SU-DHL-6 (cell line): ENCODE results near the gene KMT2A.

Experiments used
- H2AFZ ChIP-seq: fragments of 200-600 bp; sonication (generic); 2 replicates; pipeline ENCODE4 v1.6.1; 2014; ENCODE audit warnings: low read depth, mild to moderate bottlenecking, moderate library complexity, mixed read lengths, antibody characterized with exemption, low read length; ENCODE audit not compliant: severe bottlenecking
- H3F3A ChIP-seq: fragments of 200-600 bp; shearing (Covaris generic); 2 replicates; pipeline ENCODE4 v1.6.0; 2016; ENCODE audit warnings: antibody characterized with exemption, mild to moderate bottlenecking; ENCODE audit not compliant: insufficient read depth
- H3K27ac ChIP-seq: fragments of 200-600 bp; sonication (generic); 2 replicates; pipeline ENCODE4 v1.5.1; 2016; ENCODE audit warnings: low read depth, mild to moderate bottlenecking, low read length, moderate library complexity, mixed read lengths
- H3K27me3 ChIP-seq: fragments of 200-600 bp; sonication (generic), shearing (Covaris generic); 2 replicates; pipeline ENCODE4 v1.6.0; 2014; ENCODE audit warnings: mild to moderate bottlenecking, low read length
- H3K36me3 ChIP-seq: fragments of 200-600 bp; sonication (generic); 2 replicates; pipeline ENCODE4 v1.6.1; 2014; ENCODE audit warnings: mild to moderate bottlenecking, low read length, mixed read lengths
- H3K4me2 ChIP-seq: fragments of 300-600, 200-600 bp; shearing (Covaris generic), sonication (generic); 2 replicates; pipeline ENCODE4 v1.6.0; 2014; ENCODE audit warnings: low read length, low read depth, mild to moderate bottlenecking; ENCODE audit not compliant: poor library complexity, severe bottlenecking
- H3K4me3 ChIP-seq: fragments of 200-600 bp; sonication (generic); 2 replicates; pipeline ENCODE4 v1.5.1; 2014; ENCODE audit warnings: antibody characterized with exemption, low read length, mild to moderate bottlenecking, mixed read lengths; ENCODE audit not compliant: insufficient read depth, poor library complexity, severe bottlenecking
- H3K79me2 ChIP-seq: fragments of 200-600 bp; sonication (generic); 2 replicates; pipeline ENCODE4 v1.6.1; 2014; ENCODE audit warnings: mild to moderate bottlenecking, low read length, moderate library complexity; ENCODE audit not compliant: insufficient read depth
- H3K9ac ChIP-seq: fragments of 200-600 bp; sonication (generic); 2 replicates; pipeline ENCODE4 v1.7.0; 2014; ENCODE audit warnings: mild to moderate bottlenecking, low read length
- H3K9me2 ChIP-seq: fragments of 200-600 bp; sonication (generic); replicated peaks from 2 replicates; pipeline ENCODE4 v1.6.1; 2014; ENCODE audit warnings: low read length; ENCODE audit not compliant: insufficient read depth
- H3K9me3 ChIP-seq: fragments of 200-600 bp; sonication (generic); 2 replicates; pipeline ENCODE4 v1.6.1; 2014; ENCODE audit warnings: low read length, mixed read lengths; ENCODE audit not compliant: insufficient read depth
- H4K20me1 ChIP-seq: fragments of 200-600 bp; sonication (generic); 2 replicates; pipeline ENCODE4 v1.6.1; 2014; ENCODE audit warnings: low read depth, mild to moderate bottlenecking, antibody characterized with exemption, low read length, moderate library complexity, mixed read lengths
- CTCF ChIP-seq: fragments of 200-600 bp; sonication (generic); IDR thresholded peaks from one replicate; pipeline ENCODE4 v1.5.1; 2017; ENCODE audit warnings: antibody characterized with exemption, mild to moderate bottlenecking, low read length, moderate library complexity; ENCODE audit not compliant: insufficient read depth, poor library complexity, severe bottlenecking
- EZH2phosphoT487 ChIP-seq: fragments of 200-600 bp; sonication (generic), shearing (Covaris generic); conservative IDR thresholded peaks from 2 replicates; pipeline ENCODE4 v1.6.1; 2018; ENCODE audit warnings: mild to moderate bottlenecking, antibody characterized with exemption, low read length, moderate library complexity, mixed read lengths

KMT2A gene

GRCh38 chr11:118519549-118519948 is 83.3 kb downstream of the KMT2A start:
- no peak overlapping the region for H3K4me3 ChIP-seq
- H3K4me2 ChIP-seq, result no peak overlapping the region
- TF ChIP-seq EZH2phosphoT487 (no peak), CTCF (no peak)
- no peaks in the 10 kb centered on the region for H3K9me2 ChIP-seq
- no peaks in the 10 kb centered on the region for H4K20me1 ChIP-seq
- 0 out of 2 replicates have a peak, but pooled peaks cover 3% of the 10 kb centered on the region for H3K79me2 ChIP-seq
- H3K27me3 ChIP-seq, result no peaks in the 10 kb centered on the region
- no peak overlapping the region for H2AFZ ChIP-seq
- peaks cover 12% of the 10 kb centered on the region; the same call in 1 of the 2 replicates for H3K36me3 ChIP-seq
- H3K27ac ChIP-seq, result no peak overlapping the region
- H3F3A ChIP-seq, result no peaks in the 10 kb centered on the region
- no peaks in the 10 kb centered on the region for H3K9me3 ChIP-seq
- no peak overlapping the region for H3K9ac ChIP-seq

GRCh38 chr11:118521892-118522311 is 85.6 kb downstream of the KMT2A start:
- H3K4me3 ChIP-seq, result no peak overlapping the region
- H3K4me2 ChIP-seq, result no peak overlapping the region
- H3K27ac ChIP-seq, result no peak overlapping the region
- no peaks in the 10 kb centered on the region for H3K27me3 ChIP-seq
- no peaks in the 10 kb centered on the region for H4K20me1 ChIP-seq
- no peak for TF ChIP-seq CTCF
- no peak for TF ChIP-seq EZH2phosphoT487
- peaks cover 7% of the 10 kb centered on the region; the same call in 1 of the 2 replicates for H3F3A ChIP-seq
- H3K9ac ChIP-seq, result no peak overlapping the region
- H3K9me2 ChIP-seq, result no peaks in the 10 kb centered on the region
- peaks cover 8% of the 10 kb centered on the region; the same call in 1 of the 2 replicates for H3K36me3 ChIP-seq
- no peaks in the 10 kb centered on the region for H3K79me2 ChIP-seq
- no peaks in the 10 kb centered on the region for H3K9me3 ChIP-seq
- no peak overlapping the region for H2AFZ ChIP-seq

- TF ChIP-seq EZH2phosphoT487 (no peak), CTCF (peak; percentile 16)
- H3K9me2 ChIP-seq, result no peaks in the 10 kb centered on the region
- H3K4me3 ChIP-seq, result no peak overlapping the region
- H3K36me3 ChIP-seq, result peaks cover 8% of the 10 kb centered on the region; the same call in 1 of the 2 replicates
- no peak overlapping the region for H3K9ac ChIP-seq
- H3F3A ChIP-seq, result peaks cover 7% of the 10 kb centered on the region; the same call in 1 of the 2 replicates
- no peak overlapping the region for H3K27ac ChIP-seq
- H3K27me3 ChIP-seq, result no peaks in the 10 kb centered on the region
- H3K4me2 ChIP-seq, result no peak overlapping the region
- H2AFZ ChIP-seq, result no peak overlapping the region
- H3K9me3 ChIP-seq, result no peaks in the 10 kb centered on the region
- H3K79me2 ChIP-seq, result no peaks in the 10 kb centered on the region
- no peaks in the 10 kb centered on the region for H4K20me1 ChIP-seq
These were observed 86.3 kb downstream of the KMT2A start for GRCh38 chr11:118522571-118523072.
